SU-DHL-6 (cell line): ENCODE measurements around the gene AURKAIP1.
A peak's percentile ranks its signal among the peaks of the same experiment; 100 is the strongest.
"Not testable (repeated sequence)": the region's sequence is repeated elsewhere in the genome, so short reads cannot be mapped to it uniquely, and the experiment has no call there.

Experiments used
- H2AFZ ChIP-seq: fragments of 200-600 bp; sonication (generic); 2 replicates; pipeline ENCODE4 v1.6.1; 2014; ENCODE audit warnings: low read depth, mild to moderate bottlenecking, moderate library complexity, mixed read lengths, antibody characterized with exemption, low read length; ENCODE audit not compliant: severe bottlenecking
- H3F3A ChIP-seq: fragments of 200-600 bp; shearing (Covaris generic); 2 replicates; pipeline ENCODE4 v1.6.0; 2016; ENCODE audit warnings: antibody characterized with exemption, mild to moderate bottlenecking; ENCODE audit not compliant: insufficient read depth
- H3K27ac ChIP-seq: fragments of 200-600 bp; sonication (generic); 2 replicates; pipeline ENCODE4 v1.5.1; 2016; ENCODE audit warnings: low read depth, mild to moderate bottlenecking, low read length, moderate library complexity, mixed read lengths
- H3K27me3 ChIP-seq: fragments of 200-600 bp; sonication (generic), shearing (Covaris generic); 2 replicates; pipeline ENCODE4 v1.6.0; 2014; ENCODE audit warnings: mild to moderate bottlenecking, low read length
- H3K36me3 ChIP-seq: fragments of 200-600 bp; sonication (generic); 2 replicates; pipeline ENCODE4 v1.6.1; 2014; ENCODE audit warnings: mild to moderate bottlenecking, low read length, mixed read lengths
- H3K4me2 ChIP-seq: fragments of 300-600, 200-600 bp; shearing (Covaris generic), sonication (generic); 2 replicates; pipeline ENCODE4 v1.6.0; 2014; ENCODE audit warnings: low read length, low read depth, mild to moderate bottlenecking; ENCODE audit not compliant: poor library complexity, severe bottlenecking
- H3K4me3 ChIP-seq: fragments of 200-600 bp; sonication (generic); 2 replicates; pipeline ENCODE4 v1.5.1; 2014; ENCODE audit warnings: antibody characterized with exemption, low read length, mild to moderate bottlenecking, mixed read lengths; ENCODE audit not compliant: insufficient read depth, poor library complexity, severe bottlenecking
- H3K79me2 ChIP-seq: fragments of 200-600 bp; sonication (generic); 2 replicates; pipeline ENCODE4 v1.6.1; 2014; ENCODE audit warnings: mild to moderate bottlenecking, low read length, moderate library complexity; ENCODE audit not compliant: insufficient read depth
- H3K9ac ChIP-seq: fragments of 200-600 bp; sonication (generic); 2 replicates; pipeline ENCODE4 v1.7.0; 2014; ENCODE audit warnings: mild to moderate bottlenecking, low read length
- H3K9me2 ChIP-seq: fragments of 200-600 bp; sonication (generic); replicated peaks from 2 replicates; pipeline ENCODE4 v1.6.1; 2014; ENCODE audit warnings: low read length; ENCODE audit not compliant: insufficient read depth
- H3K9me3 ChIP-seq: fragments of 200-600 bp; sonication (generic); 2 replicates; pipeline ENCODE4 v1.6.1; 2014; ENCODE audit warnings: low read length, mixed read lengths; ENCODE audit not compliant: insufficient read depth
- H4K20me1 ChIP-seq: fragments of 200-600 bp; sonication (generic); 2 replicates; pipeline ENCODE4 v1.6.1; 2014; ENCODE audit warnings: low read depth, mild to moderate bottlenecking, antibody characterized with exemption, low read length, moderate library complexity, mixed read lengths
- EZH2phosphoT487 ChIP-seq: fragments of 200-600 bp; sonication (generic), shearing (Covaris generic); conservative IDR thresholded peaks from 2 replicates; pipeline ENCODE4 v1.6.1; 2018; ENCODE audit warnings: mild to moderate bottlenecking, antibody characterized with exemption, low read length, moderate library complexity, mixed read lengths
- TF ChIP-seq, protein P1 (sequence below): fragments of 200-600 bp; sonication (generic); IDR thresholded peaks from one replicate; pipeline ENCODE4 v1.5.1; 2017; ENCODE audit warnings: antibody characterized with exemption, mild to moderate bottlenecking, low read length, moderate library complexity; ENCODE audit not compliant: insufficient read depth, poor library complexity, severe bottlenecking

The AURKAIP1 gene

DNA sequence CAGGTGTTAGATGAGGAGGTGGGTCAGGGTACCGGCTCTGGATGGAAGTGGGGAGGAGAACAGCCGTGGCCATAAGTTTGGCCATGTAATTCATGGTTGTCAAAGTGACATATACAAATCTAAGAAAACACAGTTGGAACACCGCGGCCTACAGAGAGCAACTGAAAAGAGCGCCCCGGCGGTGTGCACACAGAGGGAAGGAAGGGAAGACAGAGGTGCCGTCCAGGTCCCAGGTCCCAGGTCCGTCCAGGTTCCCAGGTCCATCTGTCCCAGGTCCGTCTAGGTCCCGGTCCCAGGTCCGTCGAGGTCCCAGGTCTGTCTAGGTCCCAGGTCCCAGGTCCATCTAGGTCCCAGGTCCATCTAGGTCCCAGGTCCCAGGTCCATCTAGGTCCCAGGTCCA, 36.6 kb upstream of the AURKAIP1 start:
- no peaks in the 10 kb centered on the region for H3K9me2 ChIP-seq
- 0 out of 2 replicates have a peak, but pooled peaks cover 5% of the 10 kb centered on the region for H3K36me3 ChIP-seq
- no peak overlapping the region for H3K4me2 ChIP-seq
- TF ChIP-seq, protein P1, sequence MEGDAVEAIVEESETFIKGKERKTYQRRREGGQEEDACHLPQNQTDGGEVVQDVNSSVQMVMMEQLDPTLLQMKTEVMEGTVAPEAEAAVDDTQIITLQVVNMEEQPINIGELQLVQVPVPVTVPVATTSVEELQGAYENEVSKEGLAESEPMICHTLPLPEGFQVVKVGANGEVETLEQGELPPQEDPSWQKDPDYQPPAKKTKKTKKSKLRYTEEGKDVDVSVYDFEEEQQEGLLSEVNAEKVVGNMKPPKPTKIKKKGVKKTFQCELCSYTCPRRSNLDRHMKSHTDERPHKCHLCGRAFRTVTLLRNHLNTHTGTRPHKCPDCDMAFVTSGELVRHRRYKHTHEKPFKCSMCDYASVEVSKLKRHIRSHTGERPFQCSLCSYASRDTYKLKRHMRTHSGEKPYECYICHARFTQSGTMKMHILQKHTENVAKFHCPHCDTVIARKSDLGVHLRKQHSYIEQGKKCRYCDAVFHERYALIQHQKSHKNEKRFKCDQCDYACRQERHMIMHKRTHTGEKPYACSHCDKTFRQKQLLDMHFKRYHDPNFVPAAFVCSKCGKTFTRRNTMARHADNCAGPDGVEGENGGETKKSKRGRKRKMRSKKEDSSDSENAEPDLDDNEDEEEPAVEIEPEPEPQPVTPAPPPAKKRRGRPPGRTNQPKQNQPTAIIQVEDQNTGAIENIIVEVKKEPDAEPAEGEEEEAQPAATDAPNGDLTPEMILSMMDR, result no peak
- no peak for TF ChIP-seq EZH2phosphoT487
- H3K9me3 ChIP-seq, result no peaks in the 10 kb centered on the region
- H3K4me3 ChIP-seq, result no peak overlapping the region
- H3K27me3 ChIP-seq, result no peaks in the 10 kb centered on the region
- peaks cover 6% of the 10 kb centered on the region; the same call in 1 of the 2 replicates for H3F3A ChIP-seq
- H3K79me2 ChIP-seq, result peaks cover 26% of the 10 kb centered on the region
- H2AFZ ChIP-seq, result no peak overlapping the region
- no peak overlapping the region for H3K27ac ChIP-seq
- H3K9ac ChIP-seq, result no peak overlapping the region
- H4K20me1 ChIP-seq, result 0 out of 2 replicates have a peak, but pooled peaks cover 7% of the 10 kb centered on the region

DNA sequence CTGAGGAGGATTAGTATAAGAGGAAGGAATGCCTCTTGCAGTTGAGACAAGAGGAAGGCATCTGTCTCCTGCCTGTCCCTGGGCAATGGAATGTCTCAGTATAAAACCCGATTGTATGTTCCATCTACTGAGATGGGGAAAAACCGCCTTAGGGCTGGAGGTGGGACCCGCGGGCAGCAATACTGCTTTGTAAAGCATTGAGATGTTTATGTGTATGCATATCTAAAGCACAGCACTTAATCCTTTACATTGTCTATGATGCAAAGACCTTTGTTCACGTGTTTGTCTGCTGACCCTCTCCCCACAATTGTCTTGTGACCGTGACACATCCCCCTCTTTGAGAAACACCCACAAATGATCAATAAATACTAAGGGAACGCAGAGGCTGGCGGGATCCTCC, 35.2 kb upstream of the AURKAIP1 start:
- H3K79me2 ChIP-seq, result peaks cover 40% of the 10 kb centered on the region
- not testable (repeated sequence) for H3K36me3 ChIP-seq, H3K9me3 ChIP-seq, H3K4me3 ChIP-seq, H2AFZ ChIP-seq, H3K4me2 ChIP-seq, H3K27me3 ChIP-seq, H3F3A ChIP-seq, H3K9ac ChIP-seq, H4K20me1 ChIP-seq, H3K27ac ChIP-seq, H3K9me2 ChIP-seq

DNA sequence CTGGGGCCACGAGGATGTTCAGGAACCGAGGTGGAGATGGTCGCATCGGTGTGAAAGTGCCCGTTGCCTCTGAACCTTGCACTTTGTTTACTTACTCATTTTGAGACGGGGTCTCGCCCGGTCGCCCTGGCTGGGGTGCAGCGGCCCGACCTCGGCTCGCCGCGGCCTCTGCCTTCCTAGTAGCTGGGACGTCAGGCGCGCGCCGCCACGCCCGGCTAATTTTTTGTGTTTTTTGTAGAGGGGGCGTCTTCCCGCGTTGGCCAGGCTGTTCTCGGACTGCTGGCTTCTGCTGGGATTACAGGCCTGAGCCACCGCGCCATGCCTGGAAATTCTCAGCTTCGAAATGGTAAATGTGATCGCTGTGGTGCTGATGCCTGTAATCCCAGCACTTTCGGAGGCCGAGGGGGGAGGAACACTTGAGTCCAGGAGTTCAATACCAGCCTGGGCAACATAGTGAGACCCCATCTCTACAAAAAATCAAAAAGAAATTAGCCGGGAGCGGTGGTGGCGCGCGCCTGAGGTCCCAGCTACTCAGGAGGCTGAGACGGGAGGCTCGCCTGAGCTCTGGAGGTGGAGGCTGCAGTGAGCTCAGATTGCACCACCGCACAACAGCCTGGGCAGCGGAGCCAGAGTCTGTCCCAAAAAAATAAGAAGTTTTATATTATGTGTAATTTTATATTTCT, 32.8 kb upstream of the AURKAIP1 start:
- Histone ChIP-seq H3K4me2 (peak overlapping the region; percentile 57), H3K9me3 (no peaks in the 10 kb centered on the region), H3K4me3 (peak overlapping the region; percentile 97), H3F3A (peaks cover 13% of the 10 kb centered on the region), H3K79me2 (peaks cover 44% of the 10 kb centered on the region), H4K20me1 (0 out of 2 replicates have a peak, but pooled peaks cover 7% of the 10 kb centered on the region), H3K9me2 (no peaks in the 10 kb centered on the region), H3K9ac (peak overlapping the region; percentile 99), H3K27me3 (no peaks in the 10 kb centered on the region), H3K27ac (no peak overlapping the region; the same call in 1 of the 2 replicates), H2AFZ (no peak overlapping the region), H3K36me3 (peaks cover 11% of the 10 kb centered on the region; the same call in 1 of the 2 replicates)
- TF ChIP-seq, protein P1, result no peak
- TF ChIP-seq EZH2phosphoT487, result no peak
